Ishikawa (cell line): ENCODE results near the gene RAB27B.

Experiments used
- EP300 ChIP-seq: IDR thresholded peaks from 2 replicates; pipeline ENCODE4 v1.6.1; 2012; ENCODE audit warnings: borderline replicate concordance
- TCF12 ChIP-seq: IDR thresholded peaks from 2 replicates; pipeline ENCODE4 v1.6.1; 2012; ENCODE audit warnings: low read depth
- YY1 ChIP-seq: IDR thresholded peaks from 2 replicates; pipeline ENCODE4 v1.6.1; 2012; ENCODE audit warnings: low read depth

- TF ChIP-seq YY1 (no peak), TCF12 (no peak), EP300 (no peak)
Measured at GRCh38 chr18:54878159-54878622, 49.9 kb downstream of the RAB27B start.
